H1 (cell line): Measurements from ENCODE around the gene COMMD7. TPM values are rescaled to one million over a fixed set of nuclear protein-coding genes. Genes with fewer than 3 reads are reported as not detected.

ENCODE experiments used
- CEBPB ChIP-seq: IDR thresholded peaks from 2 replicates; pipeline ENCODE4 v1.6.1; 2012; ENCODE audit warnings: low read depth, low read length
- CTBP2 ChIP-seq: IDR thresholded peaks from 2 replicates; pipeline ENCODE4 v1.7.0; 2011; ENCODE audit warnings: borderline replicate concordance, mild to moderate bottlenecking, moderate library complexity, mixed read lengths, low read length; ENCODE audit not compliant: insufficient read depth, insufficient read length
- HDAC6 ChIP-seq: IDR thresholded peaks from one replicate; pipeline ENCODE4 v1.7.1; 2012; ENCODE audit warnings: low read depth, mild to moderate bottlenecking, inconsistent platforms, low read length, moderate library complexity
- JUN ChIP-seq: IDR thresholded peaks from 2 replicates; pipeline ENCODE4 v1.6.1; 2011; ENCODE audit warnings: low read depth, mild to moderate bottlenecking, improper control_type of control experiment, low read length
- KDM4A ChIP-seq: IDR thresholded peaks from one replicate; pipeline ENCODE4 v1.7.1; 2012; ENCODE audit warnings: low read depth, mild to moderate bottlenecking, moderate library complexity, low read length, inconsistent platforms; ENCODE audit not compliant: severe bottlenecking
- MAX ChIP-seq: IDR thresholded peaks from 2 replicates; pipeline ENCODE4 v1.6.1; 2012; ENCODE audit warnings: inconsistent platforms
- PHF8 ChIP-seq: fragments of 200-600 bp; sonication (generic); conservative IDR thresholded peaks from 2 replicates; pipeline ENCODE4 v1.7.1; 2012; ENCODE audit warnings: low read depth, mild to moderate bottlenecking, inconsistent platforms, low read length, moderate library complexity
- POLR2AphosphoS5 ChIP-seq: IDR thresholded peaks from 2 replicates; pipeline ENCODE4 v1.6.1; 2011; ENCODE audit warnings: low read depth, low read length
- RNF2 ChIP-seq: fragments of 200-900, 300-1000 bp; sonication (generic); IDR thresholded peaks from 2 replicates; pipeline ENCODE4 v1.7.1; 2016; ENCODE audit warnings: borderline replicate concordance, low read depth, mild to moderate bottlenecking, antibody characterized with exemption, low read length; ENCODE audit not compliant: poor library complexity, severe bottlenecking; ENCODE audit errors: missing control alignments
- polyA plus RNA-seq, 7 experiments: library from polyadenylated mRNA; depleted of rRNA in 3 of 7; stranded (reverse) in 5 of 7; unstranded in 2 of 7; fragments of >200 nt in 5 of 7; fragments of 200-250 nt in 2 of 7; gene quantifications; 1 replicate in 5 of 7; 2 replicates in 1 of 7; 4 replicates in 1 of 7; pipeline versions ENCODE4 v1.2.1 to v1.2.3, GENCODE V29; 2011 to 2013; ENCODE audit warnings: missing spikeins in 2 of 7, mixed read lengths in 2 of 7
- total RNA-seq: library from RNA; stranded (reverse); fragmentation: NEBNext Ultra II Directional; extraction: Animal tissue kit (Norgen Biotek cat#: 25700); gene quantifications from 2 replicates; pipeline ENCODE4 v1.2.1, GENCODE V29; 2021

The COMMD7 gene
- total and polyA plus RNA-seq, 2 of the 8 experiments (the other 6 are each of a cell fraction or from before 2014, with no cell fraction given): 39.4 to 48.9 TPM

- TF ChIP-seq POLR2AphosphoS5 (no peak), PHF8 (no peak), MAX (no peak), HDAC6 (no peak), CEBPB (no peak), CTBP2 (no peak), KDM4A (no peak), JUN (no peak), RNF2 (no peak)
- TF ChIP-seq, all 59 proteins: peak for 0
Measured at GRCh38 chr20:32672982-32673851, 70.0 kb downstream of the COMMD7 start (continued).
